Activated CD8-positive, alpha-beta T cell treated with anti-CD3 and anti-CD28 coated beads for 36 hours (primary cell): ENCODE results near the gene MAN1A2. TPM values are rescaled to one million over a fixed set of nuclear protein-coding genes. Genes with fewer than 3 reads are reported as not detected.
A peak's percentile ranks its signal among the peaks of the same experiment; 100 is the strongest.

Experiments used
- ATAC-seq: fragments of 200-7000 bp; cut with Tn5 transposase; one replicate; pipeline ENCODE4 v1.10.0; 2021; ENCODE audit warnings: mild to moderate bottlenecking, moderate library complexity
- CTCF ChIA-PET: fragments of 350-600 bp; sonication (Branson Sonifier 250); formaldehyde crosslinking; loops from one replicate; lab custom pipeline; 2021; ENCODE audit warnings: antibody characterized with exemption; lab: Charles Lee
- POLR2A ChIA-PET: fragments of 350-600 bp; sonication (Branson Sonifier 250); formaldehyde crosslinking; loops from one replicate; lab custom pipeline; 2021; ENCODE audit warnings: antibody characterized with exemption; lab: Charles Lee
- DNase-seq: peaks from one replicate; pipeline ENCODE4 v3.0.0-alpha.2; 2020
- H3K27ac Mint-ChIP-seq: one replicate; pipeline ENCODE4 v1.8.0; 2021; ENCODE audit warnings: mild to moderate bottlenecking, mixed read lengths
- H3K27me3 Mint-ChIP-seq: one replicate; pipeline ENCODE4 v1.8.0; 2021; ENCODE audit warnings: mixed read lengths
- H3K36me3 Mint-ChIP-seq: one replicate; pipeline ENCODE4 v1.8.0; 2021; ENCODE audit warnings: low read depth, mixed read lengths
- H3K4me1 Mint-ChIP-seq: one replicate; pipeline ENCODE4 v1.8.0; 2021; ENCODE audit warnings: low read depth, mixed read lengths
- H3K4me3 Mint-ChIP-seq: one replicate; pipeline ENCODE4 v1.8.0; 2021; ENCODE audit warnings: mild to moderate bottlenecking, moderate library complexity, mixed read lengths
- H3K9me3 Mint-ChIP-seq: one replicate; pipeline ENCODE4 v1.8.0; 2021; ENCODE audit warnings: mixed read lengths
- CTCF ChIP-seq: fragments of 200-600 bp; IDR thresholded peaks from one replicate; pipeline ENCODE4 v1.8.0; 2022; ENCODE audit warnings: antibody characterized with exemption, mild to moderate bottlenecking
- intact Hi-C: fragments of 100-400 bp; cut with micrococcal nuclease; formaldehyde crosslinking; loops from one replicate; pipeline ENCODE4 v1.10.0; 2022
- total RNA-seq, 2 experiments: library from RNA; stranded (reverse); gene quantifications; one replicate each; pipeline ENCODE4 v1.2.3, GENCODE V29; 2021

MAN1A2 gene
- total RNA-seq, 2 experiments from 2014 or later: 18.3 to 21.1 TPM

GRCh38 chr1:117527074-117527473, 159.8 kb downstream of the MAN1A2 start:
- Mint-ChIP-seq H3K36me3 (peaks cover 12% of the 10 kb centered on the region), H3K4me1 (peaks cover 26% of the 10 kb centered on the region), H3K27me3 (no peaks in the 10 kb centered on the region), H3K9me3 (peaks cover 1% of the 10 kb centered on the region), H3K27ac (no peak overlapping the region), H3K4me3 (no peak overlapping the region)
- DNase-seq (no peak), ATAC-seq (no peak)
- CTCF ChIA-PET: interaction anchor here (1.0 to 2.4 kb wide), 5 partner anchors 8 to 231 kb away, joined by 3 to 11 read pairs (median 4); no protein-coding TSS in a partner anchor
- intact Hi-C loops: no loop called here
- TF ChIP-seq CTCF: no peak
- POLR2A ChIA-PET: no interaction called here

DNA sequence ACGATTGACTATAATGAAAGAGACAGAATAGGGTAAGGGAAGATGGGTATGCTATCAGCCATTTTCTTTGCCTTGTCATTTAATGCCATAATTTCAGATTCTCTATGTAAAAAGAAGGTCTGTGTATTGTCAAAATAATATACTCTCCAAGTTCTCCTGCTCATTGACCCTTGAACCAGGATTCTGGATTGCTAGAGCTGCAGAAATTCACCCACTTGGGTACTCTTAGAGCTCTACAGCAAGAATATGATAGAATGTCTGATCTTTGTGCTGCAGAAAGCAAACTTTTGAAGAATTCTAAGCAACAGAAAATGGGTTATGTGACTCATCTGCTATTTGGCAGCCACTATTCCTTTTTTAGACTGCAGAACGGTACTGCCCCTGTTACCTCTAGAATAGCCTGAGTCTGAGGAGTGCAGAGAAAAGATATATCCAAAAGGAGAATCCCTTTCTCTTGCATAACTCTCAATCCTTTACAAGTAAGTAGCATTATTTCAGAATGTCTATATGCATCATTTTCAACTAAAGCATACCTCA, 160.4 kb downstream of the MAN1A2 start:
- peaks cover 12% of the 10 kb centered on the region for H3K36me3 Mint-ChIP-seq
- peak; percentile 57 for ATAC-seq
- no peak overlapping the region for H3K27ac Mint-ChIP-seq

DNA sequence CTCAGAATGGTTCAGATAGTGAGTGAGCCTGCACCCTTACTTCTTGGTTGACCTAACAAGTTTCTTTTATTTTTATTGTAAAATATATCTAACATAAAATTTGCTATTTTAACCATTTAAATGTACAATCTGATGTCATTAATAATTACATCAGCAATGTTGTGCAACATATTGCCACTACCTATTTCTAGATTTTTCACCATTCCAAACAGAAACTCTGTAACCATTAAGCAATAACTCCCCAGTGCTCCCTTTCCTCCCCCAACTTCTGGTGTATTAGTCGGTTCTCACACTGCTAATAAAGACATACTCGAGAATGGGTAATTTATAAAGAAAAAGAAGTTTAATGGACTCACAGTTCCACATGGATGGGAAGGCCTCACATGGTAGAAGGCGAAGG, 162.4 kb downstream of the MAN1A2 start:
- H3K9me3 Mint-ChIP-seq: peaks cover 1% of the 10 kb centered on the region
- no peak overlapping the region for H3K4me3 Mint-ChIP-seq
- DNase-seq (no peak), ATAC-seq (no peak)
- H3K27me3 Mint-ChIP-seq: no peaks in the 10 kb centered on the region
- intact Hi-C loops: loop anchor here (10.0 kb wide), 2 partner anchors 75 to 365 kb away; partner anchors contain the start of gene TENT5C
- ChIA-PET POLR2A (no interaction called here), CTCF (interaction anchor here (0.7 to 1.9 kb wide), 4 partner anchors 11 to 225 kb away, joined by 3 to 5 read pairs (median 4); no protein-coding TSS in a partner anchor)
- no peak overlapping the region for H3K27ac Mint-ChIP-seq
- no peak for TF ChIP-seq CTCF
- peaks cover 10% of the 10 kb centered on the region for H3K36me3 Mint-ChIP-seq
- peaks cover 34% of the 10 kb centered on the region for H3K4me1 Mint-ChIP-seq

More for the DNA sequence above, 160.4 kb downstream of the MAN1A2 start:
- no peak for TF ChIP-seq CTCF
- no peak for DNase-seq
- H3K27me3 Mint-ChIP-seq: no peaks in the 10 kb centered on the region
- no peak overlapping the region for H3K4me3 Mint-ChIP-seq
- ChIA-PET POLR2A (no interaction called here), CTCF (interaction anchor here (1.0 to 2.4 kb wide), 6 partner anchors 8 to 230 kb away, joined by 3 to 11 read pairs (median 4); no protein-coding TSS in a partner anchor)
- peaks cover 31% of the 10 kb centered on the region for H3K4me1 Mint-ChIP-seq
- intact Hi-C loops: no loop called here
- peaks cover 1% of the 10 kb centered on the region for H3K9me3 Mint-ChIP-seq

GRCh38 chr1:117531222-117531621, 164.0 kb downstream of the MAN1A2 start:
- CTCF ChIA-PET: interaction anchor here (0.8 to 20.8 kb wide), 2 partner anchors 10 to 224 kb away, joined by 4 to 348 read pairs; no protein-coding TSS in a partner anchor
- ATAC-seq: peak; percentile 55
- Mint-ChIP-seq H3K4me1 (peaks cover 34% of the 10 kb centered on the region), H3K4me3 (no peak overlapping the region), H3K27ac (peak overlapping the region; percentile 59), H3K36me3 (peaks cover 10% of the 10 kb centered on the region), H3K9me3 (peaks cover 1% of the 10 kb centered on the region), H3K27me3 (no peaks in the 10 kb centered on the region)
- no peak for TF ChIP-seq CTCF
- POLR2A ChIA-PET: interaction anchor here (0.8 kb wide), 1 partner anchor 129 kb away, joined by 3 read pairs; no protein-coding TSS in a partner anchor
- intact Hi-C loops: loop anchor here (10.0 kb wide), 2 partner anchors 74 to 364 kb away; partner anchors contain the start of gene TENT5C
- DNase-seq: no peak

DNA sequence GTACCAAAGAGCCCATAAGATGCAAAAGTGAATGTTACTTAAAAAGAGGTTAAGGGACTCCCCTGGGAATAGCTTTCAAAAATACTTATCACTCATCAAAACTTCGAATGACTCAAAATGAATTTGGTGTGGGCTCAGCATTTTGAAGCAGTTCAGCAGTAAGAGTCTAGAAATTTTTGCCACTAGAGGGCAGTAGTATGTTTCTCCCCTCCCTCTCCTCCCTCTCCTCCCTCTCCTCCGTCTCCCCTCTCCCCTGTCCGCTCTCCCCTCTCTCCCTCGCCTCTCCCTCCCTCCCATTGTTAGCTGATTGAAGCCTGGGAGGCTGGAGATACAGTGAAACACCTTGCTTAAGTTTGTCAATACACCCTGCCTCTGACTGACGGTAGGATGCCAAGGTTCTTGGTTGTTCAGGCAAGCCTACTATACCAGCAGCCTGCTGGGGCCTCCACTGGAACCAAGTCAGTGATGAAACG, 167.8 kb downstream of the MAN1A2 start:
- no peak overlapping the region for H3K4me3 Mint-ChIP-seq
- intact Hi-C loops: loop anchor here (5.0 to 10.0 kb wide), 4 partner anchors 70 to 360 kb away; partner anchors contain the start of gene TENT5C
- H3K36me3 Mint-ChIP-seq: peaks cover 5% of the 10 kb centered on the region
- POLR2A ChIA-PET: interaction anchor here (0.8 to 2.5 kb wide), 4 partner anchors 42 to 219 kb away, joined by 3 to 11 read pairs (median 3); no protein-coding TSS in a partner anchor
- peaks cover 1% of the 10 kb centered on the region for H3K9me3 Mint-ChIP-seq
- TF ChIP-seq CTCF: peak; percentile 65
- ATAC-seq (peak; percentile 78), DNase-seq (peak; percentile 40)
- H3K27ac Mint-ChIP-seq: no peak overlapping the region
- peaks cover 25% of the 10 kb centered on the region for H3K4me1 Mint-ChIP-seq
- CTCF ChIA-PET: interaction anchor here (0.5 to 20.8 kb wide), 84 partner anchors 8 to 408 kb away, joined by 3 to 348 read pairs (median 6); partner anchors contain the start of gene TENT5C
- no peaks in the 10 kb centered on the region for H3K27me3 Mint-ChIP-seq
